DOHH2 (cell line): ENCODE data around the gene ZNF248.

Source experiments
- CTCF ChIP-seq: fragments of 200-600 bp; sonication (generic); IDR thresholded peaks from one replicate; pipeline ENCODE4 v1.5.1; 2014; ENCODE audit warnings: antibody characterized with exemption, mild to moderate bottlenecking, low read depth, low read length; ENCODE audit not compliant: poor library complexity, severe bottlenecking
- EZH2phosphoT487 ChIP-seq: fragments of 200-600 bp; sonication (generic); IDR thresholded peaks from 2 replicates; pipeline ENCODE4 v1.6.1; 2017; ENCODE audit warnings: borderline replicate concordance, mild to moderate bottlenecking, antibody characterized with exemption, low read length, moderate library complexity, mixed read lengths

GRCh38 chr10:37839243-37839642 is 18.2 kb downstream of the ZNF248 start:
- TF ChIP-seq EZH2phosphoT487 (no peak), CTCF (no peak)
